Measurements from ENCODE around the gene CDK10.

Gene CDK10, protein sequence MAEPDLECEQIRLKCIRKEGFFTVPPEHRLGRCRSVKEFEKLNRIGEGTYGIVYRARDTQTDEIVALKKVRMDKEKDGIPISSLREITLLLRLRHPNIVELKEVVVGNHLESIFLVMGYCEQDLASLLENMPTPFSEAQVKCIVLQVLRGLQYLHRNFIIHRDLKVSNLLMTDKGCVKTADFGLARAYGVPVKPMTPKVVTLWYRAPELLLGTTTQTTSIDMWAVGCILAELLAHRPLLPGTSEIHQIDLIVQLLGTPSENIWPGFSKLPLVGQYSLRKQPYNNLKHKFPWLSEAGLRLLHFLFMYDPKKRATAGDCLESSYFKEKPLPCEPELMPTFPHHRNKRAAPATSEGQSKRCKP

DNA sequence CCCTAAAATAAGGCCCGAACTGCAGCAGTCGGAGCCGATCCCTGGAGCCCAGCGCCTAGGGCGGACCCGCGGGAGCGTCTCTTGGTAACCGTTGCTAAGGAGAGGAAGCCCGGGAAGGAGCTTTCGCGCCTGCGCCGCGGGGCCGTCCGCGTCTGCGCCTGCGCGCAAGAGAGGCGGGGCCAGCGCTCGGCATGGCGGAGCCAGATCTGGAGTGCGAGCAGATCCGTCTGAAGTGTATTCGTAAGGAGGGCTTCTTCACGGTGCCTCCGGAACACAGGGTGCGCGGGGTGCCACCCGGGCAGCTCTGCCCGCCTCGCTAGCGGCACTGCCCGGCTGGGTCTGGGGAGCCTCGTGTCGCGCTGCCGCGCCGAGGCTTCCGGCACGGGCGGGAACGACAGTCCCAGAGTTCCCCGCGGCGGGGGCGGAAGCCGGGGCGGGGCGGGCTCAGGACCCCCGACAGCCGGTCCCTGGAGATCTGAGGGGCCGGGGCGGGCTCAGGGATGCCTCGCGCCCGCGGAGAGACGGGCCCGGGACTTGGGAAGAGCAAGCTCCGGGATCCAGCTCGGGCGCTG lies at the start of gene CDK10:
Gene CDK10, plus strand, starts transcription at position 170 of the 572 bp plus-strand sequence. Its CDS starts 22 bp downstream, at position 192.
- peak within 1 kb of the TSS; percentile 70 for H3K9ac ChIP-seq (ENCODE audit: low read depth, low read length)
- H3K9me3 ChIP-seq (ENCODE audit: insufficient read depth, low read length, severe bottlenecking): peaks cover 8% of the 10 kb centered on the region
- H2AFZ ChIP-seq (ENCODE audit: low read depth, low read length): peak within 1 kb of the TSS; percentile 98
- ATAC-seq (ENCODE audit: insufficient read depth, low read depth): peak; percentile 93
- H3K4me1 ChIP-seq (ENCODE audit: insufficient read depth, low read length): peaks cover 22% of the 10 kb centered on the region
- TF ChIP-seq, protein P1, sequence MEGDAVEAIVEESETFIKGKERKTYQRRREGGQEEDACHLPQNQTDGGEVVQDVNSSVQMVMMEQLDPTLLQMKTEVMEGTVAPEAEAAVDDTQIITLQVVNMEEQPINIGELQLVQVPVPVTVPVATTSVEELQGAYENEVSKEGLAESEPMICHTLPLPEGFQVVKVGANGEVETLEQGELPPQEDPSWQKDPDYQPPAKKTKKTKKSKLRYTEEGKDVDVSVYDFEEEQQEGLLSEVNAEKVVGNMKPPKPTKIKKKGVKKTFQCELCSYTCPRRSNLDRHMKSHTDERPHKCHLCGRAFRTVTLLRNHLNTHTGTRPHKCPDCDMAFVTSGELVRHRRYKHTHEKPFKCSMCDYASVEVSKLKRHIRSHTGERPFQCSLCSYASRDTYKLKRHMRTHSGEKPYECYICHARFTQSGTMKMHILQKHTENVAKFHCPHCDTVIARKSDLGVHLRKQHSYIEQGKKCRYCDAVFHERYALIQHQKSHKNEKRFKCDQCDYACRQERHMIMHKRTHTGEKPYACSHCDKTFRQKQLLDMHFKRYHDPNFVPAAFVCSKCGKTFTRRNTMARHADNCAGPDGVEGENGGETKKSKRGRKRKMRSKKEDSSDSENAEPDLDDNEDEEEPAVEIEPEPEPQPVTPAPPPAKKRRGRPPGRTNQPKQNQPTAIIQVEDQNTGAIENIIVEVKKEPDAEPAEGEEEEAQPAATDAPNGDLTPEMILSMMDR (IDR thresholded peaks at IDR 0.05; ENCODE audit: borderline replicate concordance, extremely low read depth, low read length, poor library complexity, severe bottlenecking): no peak
- TF ChIP-seq EZH2 (IDR thresholded peaks at IDR 0.05; ENCODE audit: borderline replicate concordance, low read depth, low read length, severe bottlenecking): no peak
- H4K20me1 ChIP-seq (ENCODE audit: insufficient read depth, low read length): no peaks in the 10 kb centered on the region
- H3K4me2 ChIP-seq (ENCODE audit: insufficient read depth, low read length): peak within 1 kb of the TSS; percentile 89
- peak; percentile 92 for DNase-seq
- peaks cover 22% of the 10 kb centered on the region for H3K36me3 ChIP-seq (ENCODE audit: insufficient read depth, low read length)
- peak within 1 kb of the TSS; percentile 43 to 75 for H3K4me3 ChIP-seq (ENCODE audit: low read depth in 1 of 2, low read length in 2 of 2)
- H3K79me2 ChIP-seq (ENCODE audit: insufficient read depth, low read length): peaks cover 20% of the 10 kb centered on the region
- H3K27ac ChIP-seq (ENCODE audit: low read length): peak within 1 kb of the TSS; percentile 96
- no peaks in the 10 kb centered on the region for H3K27me3 ChIP-seq (ENCODE audit: insufficient read depth, low read length, poor library complexity)

DNA sequence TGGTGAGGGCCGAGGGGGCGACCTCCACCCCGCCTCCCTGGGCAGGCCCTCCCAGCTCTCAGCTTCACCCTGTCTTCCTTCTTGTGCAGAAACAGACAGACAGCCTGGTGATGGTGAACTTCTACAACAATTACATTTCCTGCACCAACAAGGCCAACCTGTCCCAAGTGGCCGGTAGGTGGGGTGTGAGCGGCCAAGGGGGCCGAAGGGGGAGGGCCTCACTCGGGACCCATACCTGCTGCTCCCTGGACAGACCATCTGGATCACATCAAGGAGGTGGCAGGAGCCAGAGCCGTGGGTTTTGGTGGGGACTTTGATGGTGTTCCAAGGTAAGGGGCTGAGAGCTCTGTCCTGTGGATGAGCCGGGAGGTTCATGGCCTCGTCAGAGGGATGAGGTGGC lies 49.1 kb upstream of the CDK10 start:
- TF ChIP-seq, protein P1 (IDR thresholded peaks at IDR 0.05; ENCODE audit: borderline replicate concordance, extremely low read depth, low read length, poor library complexity, severe bottlenecking): no peak
- TF ChIP-seq EZH2 (IDR thresholded peaks at IDR 0.05; ENCODE audit: borderline replicate concordance, low read depth, low read length, severe bottlenecking): no peak
- Histone ChIP-seq H2AFZ (ENCODE audit: low read depth, low read length) (no peak overlapping the region), H3K4me2 (ENCODE audit: insufficient read depth, low read length) (no peak overlapping the region), H3K36me3 (ENCODE audit: insufficient read depth, low read length) (no peaks in the 10 kb centered on the region), H3K27me3 (ENCODE audit: insufficient read depth, low read length, poor library complexity) (no peaks in the 10 kb centered on the region), H3K4me3 (ENCODE audit: low read depth in 1 of 2, low read length in 2 of 2) (no peak overlapping the region), H3K27ac (ENCODE audit: low read length) (no peak overlapping the region), H3K9me3 (ENCODE audit: insufficient read depth, low read length, severe bottlenecking) (no peaks in the 10 kb centered on the region), H4K20me1 (ENCODE audit: insufficient read depth, low read length) (no peaks in the 10 kb centered on the region), H3K4me1 (ENCODE audit: insufficient read depth, low read length) (peaks cover 17% of the 10 kb centered on the region), H3K9ac (ENCODE audit: low read depth, low read length) (no peak overlapping the region), H3K79me2 (ENCODE audit: insufficient read depth, low read length) (no peaks in the 10 kb centered on the region)
- no peak for ATAC-seq (ENCODE audit: insufficient read depth, low read depth)
- no peak for DNase-seq

DNA sequence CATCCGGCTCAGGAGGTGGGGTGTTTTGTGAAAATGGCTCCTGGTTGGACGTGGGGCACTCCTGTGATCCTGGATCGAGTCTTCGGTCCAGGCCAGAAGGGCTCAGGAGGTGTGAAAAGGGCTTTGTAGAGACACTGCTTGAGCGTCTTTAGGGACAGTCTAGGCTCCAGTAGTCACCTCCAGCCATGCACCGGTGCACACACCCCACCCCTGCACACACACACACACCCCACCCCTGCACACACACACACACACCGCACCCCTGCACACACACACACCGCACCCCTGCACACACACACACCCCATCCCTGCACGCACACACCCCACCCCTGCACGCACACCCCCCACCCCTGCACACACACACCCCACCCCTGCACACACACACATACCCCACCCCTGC lies 48.0 kb upstream of the CDK10 start:
- Histone ChIP-seq H3K36me3 (ENCODE audit: insufficient read depth, low read length) (no peaks in the 10 kb centered on the region), H3K4me1 (ENCODE audit: insufficient read depth, low read length) (peaks cover 17% of the 10 kb centered on the region), H3K79me2 (ENCODE audit: insufficient read depth, low read length) (no peaks in the 10 kb centered on the region), H3K27me3 (ENCODE audit: insufficient read depth, low read length, poor library complexity) (no peaks in the 10 kb centered on the region), H3K9ac (ENCODE audit: low read depth, low read length) (no peak overlapping the region), H3K4me2 (ENCODE audit: insufficient read depth, low read length) (no peak overlapping the region), H3K27ac (ENCODE audit: low read length) (no peak overlapping the region), H3K4me3 (ENCODE audit: low read depth in 1 of 2, low read length in 2 of 2) (no peak overlapping the region), H4K20me1 (ENCODE audit: insufficient read depth, low read length) (no peaks in the 10 kb centered on the region), H2AFZ (ENCODE audit: low read depth, low read length) (no peak overlapping the region), H3K9me3 (ENCODE audit: insufficient read depth, low read length, severe bottlenecking) (no peaks in the 10 kb centered on the region)
- ATAC-seq (ENCODE audit: insufficient read depth, low read depth) (no peak), DNase-seq (no peak)
- no peak for TF ChIP-seq EZH2 (IDR thresholded peaks at IDR 0.05; ENCODE audit: borderline replicate concordance, low read depth, low read length, severe bottlenecking)
- TF ChIP-seq, protein P1 (IDR thresholded peaks at IDR 0.05; ENCODE audit: borderline replicate concordance, extremely low read depth, low read length, poor library complexity, severe bottlenecking): no peak
